CD4-positive, alpha-beta T cell (primary cell): ENCODE measurements around the gene GALT. TPM values are rescaled to one million over a fixed set of nuclear protein-coding genes. Genes with fewer than 3 reads are reported as not detected.

Experiments
- ATAC-seq: fragments of 200-7000 bp; cut with Tn5 transposase; one replicate; pipeline ENCODE4 v1.10.0; 2022; ENCODE audit warnings: mild to moderate bottlenecking; ENCODE audit not compliant: poor library complexity
- CTCF ChIA-PET: fragments of 350-600 bp; sonication (Branson Sonifier 250); formaldehyde crosslinking; loops from one replicate; lab custom pipeline; 2021; ENCODE audit warnings: antibody characterized with exemption, inconsistent platforms; lab: Charles Lee
- POLR2A ChIA-PET: fragments of 350-600 bp; sonication (Branson Sonifier 250); formaldehyde crosslinking; loops from one replicate; lab custom pipeline; 2021; ENCODE audit warnings: antibody characterized with exemption, inconsistent platforms; lab: Charles Lee
- DNase-seq, 14 experiments: peaks; one replicate each; pipeline ENCODE4 v3.0.0-alpha.2; 2013 to 2020; ENCODE audit warnings: mixed read lengths in 2 of 14
- H3K27ac ChIP-seq, 2 donors: one replicate each; pipeline versions ENCODE4 v1.5.1 to v1.7.0; 2013; ENCODE audit warnings: low read length in 2 of 2, low read depth in 1 of 2, mild to moderate bottlenecking in 1 of 2
- H3K27me3 ChIP-seq, 2 experiments: 1 replicate in 1 of 2; 2 replicates in 1 of 2; pipeline versions ENCODE4 v1.6.1 to v1.7.0; 2013; ENCODE audit warnings: low read length in 2 of 2, control low read depth in 1 of 2, mild to moderate bottlenecking in 1 of 2, moderate library complexity in 1 of 2; ENCODE audit not compliant: insufficient read depth in 2 of 2, control insufficient read depth in 1 of 2
- H3K36me3 ChIP-seq: one replicate; pipeline ENCODE4 v1.6.1; 2013; ENCODE audit warnings: low read length, control low read depth; ENCODE audit not compliant: insufficient read depth
- H3K4me1 ChIP-seq: one replicate; pipeline ENCODE4 v1.6.1; 2013; ENCODE audit warnings: low read length, control low read depth; ENCODE audit not compliant: insufficient read depth
- H3K4me3 ChIP-seq: one replicate; pipeline ENCODE4 v1.5.1; 2013; ENCODE audit warnings: mild to moderate bottlenecking, low read length, moderate library complexity
- H3K9me3 ChIP-seq, 2 experiments: 1 replicate in 1 of 2; 2 replicates in 1 of 2; pipeline versions ENCODE4 v1.6.1 to v1.7.0; 2013; ENCODE audit warnings: low read length in 2 of 2, mild to moderate bottlenecking in 2 of 2, control low read depth in 1 of 2, moderate library complexity in 1 of 2; ENCODE audit not compliant: control insufficient read depth in 1 of 2, insufficient read depth in 1 of 2
- H3K27ac Mint-ChIP-seq: one replicate; pipeline ENCODE4 v1.8.0; 2020; ENCODE audit warnings: mixed read lengths
- H3K27me3 Mint-ChIP-seq: one replicate; pipeline ENCODE4 v1.8.0; 2021; ENCODE audit warnings: mixed read lengths
- H3K36me3 Mint-ChIP-seq: one replicate; pipeline ENCODE4 v1.8.0; 2021; ENCODE audit warnings: low read depth, mixed read lengths
- H3K4me1 Mint-ChIP-seq: one replicate; pipeline ENCODE4 v1.8.0; 2021; ENCODE audit warnings: low read depth, mixed read lengths
- H3K4me3 Mint-ChIP-seq: one replicate; pipeline ENCODE4 v1.8.0; 2020; ENCODE audit warnings: mild to moderate bottlenecking, mixed read lengths
- H3K9me3 Mint-ChIP-seq: one replicate; pipeline ENCODE4 v1.8.0; 2020; ENCODE audit warnings: mixed read lengths
- CTCF ChIP-seq: fragments of 200-600 bp; IDR thresholded peaks from one replicate; pipeline ENCODE4 v1.8.0; 2022; ENCODE audit warnings: antibody characterized with exemption, mild to moderate bottlenecking
- intact Hi-C, 2 experiments: fragments of 100-400 bp; cut with DNase I in 1 of 2; cut with micrococcal nuclease in 1 of 2; formaldehyde crosslinking; loops; one replicate each; pipeline versions ENCODE4 v1.15.1 to v1.9.0; 2023 to 2025; cut with DNase I, micrococcal nuclease
- total RNA-seq, 174 experiments: library from RNA in 2 of 174; stranded (reverse) in 2 of 174; gene quantifications; one replicate each; pipeline ENCODE4 v1.2.3 and lab custom pipeline; 2021 to 2026

Gene GALT
- total RNA-seq, 2 experiments from 2014 or later: 115 TPM

GRCh38 chr9:34655394-34655793 is 8.9 kb downstream of the GALT start:
- ChIA-PET CTCF (interaction anchor here (3.1 kb wide), 1 partner anchor 9 kb away, joined by 8 read pairs; the partner anchor contains the start of gene GALT), POLR2A (interaction anchor here (0.9 to 2.2 kb wide), 2 partner anchors 9 to 18 kb away, joined by 4 to 13 read pairs; partner anchors contain the start of genes GALT and SIGMAR1)
- Mint-ChIP-seq H3K27me3 (no peaks in the 10 kb centered on the region), H3K4me3 (no peak overlapping the region), H3K36me3 (peaks cover 19% of the 10 kb centered on the region), H3K4me1 (peaks cover 24% of the 10 kb centered on the region), H3K9me3 (no peaks in the 10 kb centered on the region), H3K27ac (no peak overlapping the region)
- no peak overlapping the region for H3K27ac ChIP-seq
- ATAC-seq (no peak), DNase-seq (no peak)
- peaks cover 33% of the 10 kb centered on the region for H3K36me3 ChIP-seq
- H3K9me3 ChIP-seq: no peaks in the 10 kb centered on the region
- intact Hi-C loops: no loop called here
- H3K4me3 ChIP-seq: no peak overlapping the region
- TF ChIP-seq CTCF: no peak
- peaks cover 42% of the 10 kb centered on the region for H3K4me1 ChIP-seq
- H3K27me3 ChIP-seq: no peaks in the 10 kb centered on the region

GRCh38 chr9:34656992-34657391 is 10.5 kb downstream of the GALT start:
- H3K36me3 ChIP-seq: peaks cover 35% of the 10 kb centered on the region
- H3K4me1 Mint-ChIP-seq: peaks cover 32% of the 10 kb centered on the region
- H3K4me1 ChIP-seq: peaks cover 48% of the 10 kb centered on the region
- ATAC-seq (no peak), DNase-seq (no peak)
- no peaks in the 10 kb centered on the region for H3K9me3 Mint-ChIP-seq
- no peaks in the 10 kb centered on the region for H3K27me3 Mint-ChIP-seq
- peaks cover 26% of the 10 kb centered on the region for H3K36me3 Mint-ChIP-seq
- intact Hi-C loops: no loop called here
- H3K27ac ChIP-seq: no peak overlapping the region
- no peaks in the 10 kb centered on the region for H3K9me3 ChIP-seq
- H3K27me3 ChIP-seq: no peaks in the 10 kb centered on the region
- H3K4me3 Mint-ChIP-seq: no peak overlapping the region
- H3K27ac Mint-ChIP-seq: no peak overlapping the region
- CTCF ChIA-PET: interaction anchor here (1.0 to 3.1 kb wide), 2 partner anchors 10 to 23 kb away, joined by 3 to 8 read pairs; partner anchors contain the start of gene GALT
- H3K4me3 ChIP-seq: no peak overlapping the region
- POLR2A ChIA-PET: interaction anchor here (2.0 to 2.2 kb wide), 2 partner anchors 8 to 10 kb away, joined by 6 to 13 read pairs; partner anchors contain the start of gene GALT
- no peak for TF ChIP-seq CTCF

GRCh38 chr9:34658461-34658860 is 12.0 kb downstream of the GALT start:
- Mint-ChIP-seq H3K27ac (no peak overlapping the region), H3K36me3 (peaks cover 23% of the 10 kb centered on the region), H3K4me3 (no peak overlapping the region), H3K9me3 (no peaks in the 10 kb centered on the region), H3K4me1 (peaks cover 32% of the 10 kb centered on the region), H3K27me3 (no peaks in the 10 kb centered on the region)
- Histone ChIP-seq H3K9me3 (no peaks in the 10 kb centered on the region), H3K27ac (no peak overlapping the region), H3K4me3 (no peak overlapping the region), H3K36me3 (peaks cover 38% of the 10 kb centered on the region), H3K27me3 (no peaks in the 10 kb centered on the region), H3K4me1 (peaks cover 51% of the 10 kb centered on the region)
- ATAC-seq (no peak), DNase-seq (no peak)
- ChIA-PET CTCF (interaction anchor here (3.1 kb wide), 1 partner anchor 12 kb away, joined by 8 read pairs; the partner anchor contains the start of gene GALT), POLR2A (no interaction called here)
- intact Hi-C loops: no loop called here
- no peak for TF ChIP-seq CTCF
